ENCODE results near the gene ATP2C2.

ATP2C2 gene

GRCh38 chr16:84471316-84471715 is 103.0 kb downstream of the ATP2C2 start:
- TF ChIP-seq, protein P1, sequence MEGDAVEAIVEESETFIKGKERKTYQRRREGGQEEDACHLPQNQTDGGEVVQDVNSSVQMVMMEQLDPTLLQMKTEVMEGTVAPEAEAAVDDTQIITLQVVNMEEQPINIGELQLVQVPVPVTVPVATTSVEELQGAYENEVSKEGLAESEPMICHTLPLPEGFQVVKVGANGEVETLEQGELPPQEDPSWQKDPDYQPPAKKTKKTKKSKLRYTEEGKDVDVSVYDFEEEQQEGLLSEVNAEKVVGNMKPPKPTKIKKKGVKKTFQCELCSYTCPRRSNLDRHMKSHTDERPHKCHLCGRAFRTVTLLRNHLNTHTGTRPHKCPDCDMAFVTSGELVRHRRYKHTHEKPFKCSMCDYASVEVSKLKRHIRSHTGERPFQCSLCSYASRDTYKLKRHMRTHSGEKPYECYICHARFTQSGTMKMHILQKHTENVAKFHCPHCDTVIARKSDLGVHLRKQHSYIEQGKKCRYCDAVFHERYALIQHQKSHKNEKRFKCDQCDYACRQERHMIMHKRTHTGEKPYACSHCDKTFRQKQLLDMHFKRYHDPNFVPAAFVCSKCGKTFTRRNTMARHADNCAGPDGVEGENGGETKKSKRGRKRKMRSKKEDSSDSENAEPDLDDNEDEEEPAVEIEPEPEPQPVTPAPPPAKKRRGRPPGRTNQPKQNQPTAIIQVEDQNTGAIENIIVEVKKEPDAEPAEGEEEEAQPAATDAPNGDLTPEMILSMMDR (IDR thresholded peaks at IDR 0.05; ENCODE audit: low read length, missing control alignments), result no peak
- no peak for DNase-seq (ENCODE audit: low read depth)
- no peak overlapping the region for H3K4me3 ChIP-seq (replicated peaks; ENCODE audit: low read depth, low read length)

- TF ChIP-seq, protein P1 (IDR thresholded peaks at IDR 0.05; ENCODE audit: low read length, missing control alignments), result no peak
- DNase-seq (ENCODE audit: low read depth), result no peak
- H3K4me3 ChIP-seq (replicated peaks; ENCODE audit: low read depth, low read length), result no peak overlapping the region
Measured at GRCh38 chr16:84471966-84472365, 103.6 kb downstream of the ATP2C2 start.

DNA sequence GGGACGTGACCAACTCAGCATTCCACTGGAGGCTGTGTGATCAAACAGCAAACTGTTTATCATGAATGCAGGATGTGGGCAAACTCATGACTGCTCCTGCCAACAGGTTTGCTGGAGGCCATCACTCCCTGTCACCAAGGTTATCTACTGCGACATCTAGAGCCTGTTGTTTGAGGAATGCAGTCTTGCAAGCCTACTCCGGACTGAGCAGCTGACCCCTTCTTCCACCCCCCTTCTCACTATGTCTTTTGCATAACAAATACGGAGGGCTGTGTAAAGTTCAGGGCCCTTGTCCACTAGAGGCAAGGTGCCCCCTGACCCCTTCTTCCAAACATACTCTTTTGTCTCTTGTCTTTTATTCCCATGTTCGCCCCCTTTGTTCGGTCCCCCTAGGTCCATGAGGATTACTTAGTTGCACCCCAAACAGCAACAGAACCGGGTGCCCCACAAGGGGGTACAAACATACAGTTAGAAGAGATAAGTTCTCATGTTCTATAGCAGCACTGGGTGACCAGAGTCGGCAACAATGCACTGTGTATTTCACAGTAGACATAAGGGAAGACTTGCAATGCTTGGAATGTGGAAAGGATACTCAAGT is 107.4 kb downstream of the ATP2C2 start:
- no peak overlapping the region for H3K4me3 ChIP-seq (replicated peaks; ENCODE audit: low read depth, low read length)
- DNase-seq (ENCODE audit: low read depth), result no peak
- TF ChIP-seq, protein P1 (IDR thresholded peaks at IDR 0.05; ENCODE audit: low read length, missing control alignments), result no peak

DNA sequence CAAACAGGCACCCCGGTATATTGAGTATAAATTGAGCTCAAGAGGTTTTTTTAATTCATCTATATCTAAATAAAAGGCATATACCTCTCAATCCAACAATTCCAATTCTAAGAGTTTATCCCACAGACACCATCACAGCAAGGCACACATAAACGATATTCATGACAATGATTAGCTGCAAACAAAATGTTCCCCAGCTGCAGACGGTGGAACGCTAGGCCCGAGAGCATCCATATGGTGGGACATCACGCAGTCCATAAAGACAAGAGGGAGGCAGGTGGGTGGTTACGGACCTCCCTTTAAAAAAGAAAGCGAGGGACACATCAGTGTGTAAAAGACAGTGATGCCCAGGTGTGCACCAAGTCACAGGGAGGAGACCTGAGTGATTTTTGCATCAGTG is 108.1 kb downstream of the ATP2C2 start:
- TF ChIP-seq, protein P1 (IDR thresholded peaks at IDR 0.05; ENCODE audit: low read length, missing control alignments), result no peak
- H3K4me3 ChIP-seq (replicated peaks; ENCODE audit: low read depth, low read length), result no peak overlapping the region
- no peak for DNase-seq (ENCODE audit: low read depth)

DNA sequence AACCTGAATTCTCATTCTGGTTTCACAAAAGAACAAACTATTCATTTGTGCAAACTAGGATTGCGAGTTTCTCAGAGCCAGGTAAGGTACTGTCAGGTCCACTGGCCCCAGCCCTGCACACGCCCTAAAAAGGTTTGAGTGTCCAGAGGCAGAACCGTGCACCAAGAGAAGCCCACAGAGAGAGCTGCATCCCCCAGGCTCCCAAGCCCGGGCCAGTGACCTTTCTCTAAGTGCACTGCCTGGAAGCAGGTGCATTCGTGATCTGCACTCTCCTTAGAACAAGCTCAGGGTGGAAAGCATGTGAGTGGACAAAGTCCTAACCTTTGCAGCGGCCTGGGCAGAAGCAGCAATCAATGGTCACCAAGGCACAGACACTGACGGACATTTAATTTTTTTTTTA is 109.3 kb downstream of the ATP2C2 start:
- no peak for DNase-seq (ENCODE audit: low read depth)
- H3K4me3 ChIP-seq (replicated peaks; ENCODE audit: low read depth, low read length), result no peak overlapping the region
- TF ChIP-seq, protein P1 (IDR thresholded peaks at IDR 0.05; ENCODE audit: low read length, missing control alignments), result no peak

- DNase-seq (ENCODE audit: low read depth), result peak; percentile 20
- TF ChIP-seq, protein P1 (IDR thresholded peaks at IDR 0.05; ENCODE audit: low read length, missing control alignments), result no peak
- H3K4me3 ChIP-seq (replicated peaks; ENCODE audit: low read depth, low read length), result no peak overlapping the region
Measured at GRCh38 chr16:84478172-84478947, 110.0 kb downstream of the ATP2C2 start.

Measured in fibroblast of pulmonary artery (primary cell).